GM12878 (cell line): ENCODE measurements around the gene AGTPBP1. TPM values are rescaled to one million over a fixed set of nuclear protein-coding genes. Genes with fewer than 3 reads are reported as not detected.

ENCODE experiments used
- ATAC-seq: fragments of 200-7000 bp; cut with Tn5 transposase; 3 replicates; pipeline ENCODE4 v1.9.1; 2020; ENCODE audit warnings: mild to moderate bottlenecking, moderate library complexity
- BruUV-seq: library from RNA; stranded (reverse); fragments of 400-500 nt; replicated peaks from 2 replicates; lab custom pipeline; 2021; lab: Mats Ljungman, UMichigan
- CTCF ChIA-PET: fragments of 300-600 bp; sonication (Branson Sonifier 250); formaldehyde crosslinking; extraction: SDS; loops from one replicate; lab custom pipeline; 2021; ENCODE audit warnings: inconsistent platforms; lab: Yijun Ruan, JAX
- POLR2A ChIA-PET: fragments of 350-600 bp; formaldehyde crosslinking; extraction: SDS; loops from one replicate; lab custom pipeline; 2021; ENCODE audit warnings: inconsistent platforms; lab: Charles Lee
- RAD21 ChIA-PET: fragments of 300-600 bp; sonication (Branson Sonifier 250); formaldehyde crosslinking; loops from one replicate; lab custom pipeline; 2023; ENCODE audit warnings: antibody characterized with exemption; ENCODE audit not compliant: unreplicated experiment; lab: Charles Lee
- SMC1A ChIA-PET: fragments of 300-600 bp; sonication (Branson Sonifier 250); formaldehyde crosslinking; loops from one replicate; lab custom pipeline; 2023; ENCODE audit not compliant: unreplicated experiment, uncharacterized antibody; lab: Charles Lee
- DNase-seq: peaks from one replicate; pipeline ENCODE4 v3.0.0-alpha.2; 2011; ENCODE audit warnings: low read depth, low spot score
- FAIRE-seq: peaks from 3 replicates; lab custom pipeline; 2011; peaks lifted over from hg19 to GRCh38; lab: Jason Lieb, UNC
- H2AFZ ChIP-seq: 2 replicates; pipeline ENCODE4 v1.6.0; 2011; ENCODE audit warnings: low read depth, low read length, control low read depth; ENCODE audit not compliant: control insufficient read depth
- H3K27ac ChIP-seq: 2 replicates; pipeline ENCODE4 v1.5.1; 2011; ENCODE audit warnings: control low read depth; ENCODE audit not compliant: control insufficient read depth, insufficient read depth
- H3K27me3 ChIP-seq, 2 experiments: replicated peaks in 1 of 2; 2 replicates each; pipeline versions ENCODE4 v1.6.0 to v1.6.1; 2011; ENCODE audit warnings: low read length in 1 of 2; ENCODE audit not compliant: control insufficient read depth in 2 of 2, insufficient read depth in 2 of 2
- H3K36me3 ChIP-seq, 2 experiments: 2 replicates each; pipeline ENCODE4 v1.5.1; 2011; ENCODE audit warnings: low read length in 1 of 2; ENCODE audit not compliant: control insufficient read depth in 2 of 2, insufficient read depth in 2 of 2
- H3K4me1 ChIP-seq: 2 replicates; pipeline ENCODE4 v1.6.1; 2011; ENCODE audit warnings: mild to moderate bottlenecking, low read length, moderate library complexity, mixed read lengths; ENCODE audit not compliant: control insufficient read depth, insufficient read depth
- H3K4me2 ChIP-seq: 2 replicates; pipeline ENCODE4 v1.6.0; 2011; ENCODE audit warnings: control low read depth; ENCODE audit not compliant: control insufficient read depth, insufficient read depth
- H3K4me3 ChIP-seq: fragments of 200-600 bp; sonication (generic); 2 replicates; pipeline ENCODE4 v1.5.1; 2016
- H3K79me2 ChIP-seq: 2 replicates; pipeline ENCODE4 v1.6.0; 2011; ENCODE audit warnings: low read length; ENCODE audit not compliant: control insufficient read depth, insufficient read depth
- H3K9ac ChIP-seq: 2 replicates; pipeline ENCODE4 v1.8.0; 2011; ENCODE audit warnings: low read length, control low read depth, mixed read lengths; ENCODE audit not compliant: control insufficient read depth, insufficient read depth
- H3K9me3 ChIP-seq: replicated peaks from 3 replicates; pipeline ENCODE4 v1.5.1; 2011; ENCODE audit warnings: mild to moderate bottlenecking, low read length; ENCODE audit not compliant: control insufficient read depth, insufficient read depth
- H4K20me1 ChIP-seq: 2 replicates; pipeline ENCODE4 v1.6.0; 2011; ENCODE audit not compliant: control insufficient read depth, insufficient read depth
- CREB1 ChIP-seq: IDR thresholded peaks from 2 replicates; pipeline ENCODE4 v1.6.1; 2012; ENCODE audit warnings: low read depth, mild to moderate bottlenecking, inconsistent platforms
- CREM ChIP-seq: IDR thresholded peaks from 2 replicates; pipeline ENCODE4 v1.6.1; 2014; ENCODE audit warnings: antibody characterized with exemption, low read depth
- MTA3 ChIP-seq: IDR thresholded peaks from 2 replicates; pipeline ENCODE4 v1.6.1; 2012; ENCODE audit warnings: low read length, inconsistent platforms, borderline replicate concordance
- PAX8 ChIP-seq: fragments of 450-650 bp; IDR thresholded peaks from 2 replicates; pipeline ENCODE4 v1.6.1; 2017; ENCODE audit warnings: mild to moderate bottlenecking, moderate library complexity
- POLR2AphosphoS2 ChIP-seq: IDR thresholded peaks from 2 replicates; pipeline ENCODE4 v1.6.1; 2011; ENCODE audit warnings: low read depth, mild to moderate bottlenecking, low read length, improper control_type of control experiment, moderate library complexity
- RCOR1 ChIP-seq: conservative IDR thresholded peaks from 2 replicates; pipeline ENCODE4 v1.6.1; 2012; ENCODE audit warnings: low read depth, low read length, improper control_type of control experiment
- TBL1XR1 ChIP-seq: IDR thresholded peaks from 2 replicates; pipeline ENCODE4 v1.6.1; 2012; ENCODE audit warnings: low read depth, low read length, improper control_type of control experiment
- YY1 ChIP-seq: IDR thresholded peaks from 2 replicates; pipeline ENCODE4 v1.6.1; 2011; ENCODE audit warnings: low read depth, mild to moderate bottlenecking, low read length
- WGBS: methylation state at CpG from one replicate; pipeline ENCODE4 v1.1.6; 2016; ENCODE audit warnings: low lambda C conversion rate; ENCODE audit not compliant: insufficient replicate concordance, insufficient coverage; ENCODE audit errors: missing lambda C conversion rate; 5-methylcytosine and 5-hydroxymethylcytosine counted together
- in situ Hi-C: fragments of 300-500 bp; cut with MboI; formaldehyde crosslinking; loops from 9 replicates; pipeline ENCODE4 v1.14.3; 2018; ENCODE audit warnings: mixed read lengths
- intact Hi-C: fragments of 100-400 bp; cut with micrococcal nuclease; formaldehyde crosslinking; loops from one replicate; pipeline ENCODE4 v1.14.2; 2022; ENCODE audit not compliant: unreplicated experiment
- polyA plus RNA-seq, 11 experiments: library from polyadenylated mRNA; depleted of rRNA in 4 of 11; unstranded in 6 of 11; stranded (reverse) in 5 of 11; fragments of >200 nt; fragmentation: Nextera tagmentation in 4 of 11; fragmentation: Illumina TruSeq in 1 of 11; extraction: Ambion mirVana in 4 of 11; extraction: Trizol in 1 of 11; gene quantifications; 1 replicate in 1 of 11; 2 replicates in 10 of 11; pipeline versions ENCODE4 v1.2.1 to v1.2.3, GENCODE V29; 2011 to 2016; ENCODE audit warnings: inconsistent platforms in 2 of 11, missing spikeins in 2 of 11, low read depth in 1 of 11
- total RNA-seq, 4 experiments: library from RNA; depleted of rRNA in 3 of 4; stranded (reverse); fragments of >200 nt in 3 of 4; fragmentation: Illumina TruSeq in 1 of 4; extraction: Trizol in 1 of 4; gene quantifications; 2 replicates each; pipeline versions ENCODE4 v1.2.1 to v1.2.3, GENCODE V29; 2013 to 2021
- TF ChIP-seq, protein P1 (sequence below): fragments of 150-350 bp; IDR thresholded peaks from 2 replicates; pipeline ENCODE4 v1.6.1; 2014; ENCODE audit warnings: mild to moderate bottlenecking, low read depth, low read length
- TF ChIP-seq, protein P2 (sequence below): IDR thresholded peaks from 2 replicates; pipeline ENCODE4 v1.6.1; 2012; ENCODE audit warnings: low read depth, low read length, improper control_type of control experiment
- TF ChIP-seq, protein P3 (sequence below): fragments of 450-650 bp; IDR thresholded peaks from 2 replicates; pipeline ENCODE4 v1.6.1; 2017; ENCODE audit warnings: mild to moderate bottlenecking, moderate library complexity

AGTPBP1 gene
- total and polyA plus RNA-seq, 10 of the 15 experiments (the other 5 are each of a cell fraction or from before 2014, with no cell fraction given), result 6.1 to 35.2 (median 20.0) TPM

DNA sequence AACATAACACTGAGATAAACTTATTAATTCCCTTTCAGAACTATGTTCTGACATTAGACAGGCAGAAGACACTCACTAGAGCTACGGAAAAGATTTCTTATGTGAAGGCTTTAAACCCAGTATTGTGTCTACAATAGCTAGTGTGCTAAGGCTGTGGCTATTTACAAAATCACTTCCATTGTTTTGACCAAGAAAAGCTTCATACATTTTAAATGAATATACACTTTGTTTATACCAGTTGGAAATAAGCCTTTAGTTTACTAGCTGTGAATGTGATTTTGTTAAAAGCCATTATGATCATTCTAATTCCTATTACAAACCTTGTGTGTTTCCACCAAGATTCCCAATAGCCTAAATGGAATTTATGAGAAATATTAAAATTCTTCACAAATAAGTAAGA is 83.0 kb downstream of the AGTPBP1 start:
- intact Hi-C loops, result no loop called here
- Histone ChIP-seq H3K9ac (no peak overlapping the region), H3K4me2 (no peak overlapping the region), H3K4me3 (no peak overlapping the region), H3K4me1 (no peaks in the 10 kb centered on the region), H4K20me1 (no peaks in the 10 kb centered on the region), H2AFZ (no peak overlapping the region)
- ChIA-PET SMC1A (interaction anchor here (1.3 to 1.5 kb wide), 2 partner anchors 18 to 48 kb away, joined by 3 to 4 read pairs; no protein-coding TSS in a partner anchor), CTCF (interaction anchor here (0.6 to 2.2 kb wide), 4 partner anchors 8 to 398 kb away, joined by 3 to 6 read pairs (median 4); no protein-coding TSS in a partner anchor), POLR2A (interaction anchor here (0.6 kb wide), 1 partner anchor 1678 kb away, joined by 3 read pairs; the partner anchor contains the start of gene HNRNPK)
- no peak for DNase-seq
- TF ChIP-seq YY1, result no peak
- TF ChIP-seq PAX8, result no peak
- TF ChIP-seq POLR2AphosphoS2, result no peak
- TF ChIP-seq, protein P1, sequence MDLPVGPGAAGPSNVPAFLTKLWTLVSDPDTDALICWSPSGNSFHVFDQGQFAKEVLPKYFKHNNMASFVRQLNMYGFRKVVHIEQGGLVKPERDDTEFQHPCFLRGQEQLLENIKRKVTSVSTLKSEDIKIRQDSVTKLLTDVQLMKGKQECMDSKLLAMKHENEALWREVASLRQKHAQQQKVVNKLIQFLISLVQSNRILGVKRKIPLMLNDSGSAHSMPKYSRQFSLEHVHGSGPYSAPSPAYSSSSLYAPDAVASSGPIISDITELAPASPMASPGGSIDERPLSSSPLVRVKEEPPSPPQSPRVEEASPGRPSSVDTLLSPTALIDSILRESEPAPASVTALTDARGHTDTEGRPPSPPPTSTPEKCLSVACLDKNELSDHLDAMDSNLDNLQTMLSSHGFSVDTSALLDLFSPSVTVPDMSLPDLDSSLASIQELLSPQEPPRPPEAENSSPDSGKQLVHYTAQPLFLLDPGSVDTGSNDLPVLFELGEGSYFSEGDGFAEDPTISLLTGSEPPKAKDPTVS, result no peak
- TF ChIP-seq, protein P2, sequence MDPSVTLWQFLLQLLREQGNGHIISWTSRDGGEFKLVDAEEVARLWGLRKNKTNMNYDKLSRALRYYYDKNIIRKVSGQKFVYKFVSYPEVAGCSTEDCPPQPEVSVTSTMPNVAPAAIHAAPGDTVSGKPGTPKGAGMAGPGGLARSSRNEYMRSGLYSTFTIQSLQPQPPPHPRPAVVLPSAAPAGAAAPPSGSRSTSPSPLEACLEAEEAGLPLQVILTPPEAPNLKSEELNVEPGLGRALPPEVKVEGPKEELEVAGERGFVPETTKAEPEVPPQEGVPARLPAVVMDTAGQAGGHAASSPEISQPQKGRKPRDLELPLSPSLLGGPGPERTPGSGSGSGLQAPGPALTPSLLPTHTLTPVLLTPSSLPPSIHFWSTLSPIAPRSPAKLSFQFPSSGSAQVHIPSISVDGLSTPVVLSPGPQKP, result no peak
- TF ChIP-seq CREM, result no peak
- no peak for TF ChIP-seq MTA3
- no peak for TF ChIP-seq CREB1
- no peak for TF ChIP-seq RCOR1
- TF ChIP-seq, protein P3, sequence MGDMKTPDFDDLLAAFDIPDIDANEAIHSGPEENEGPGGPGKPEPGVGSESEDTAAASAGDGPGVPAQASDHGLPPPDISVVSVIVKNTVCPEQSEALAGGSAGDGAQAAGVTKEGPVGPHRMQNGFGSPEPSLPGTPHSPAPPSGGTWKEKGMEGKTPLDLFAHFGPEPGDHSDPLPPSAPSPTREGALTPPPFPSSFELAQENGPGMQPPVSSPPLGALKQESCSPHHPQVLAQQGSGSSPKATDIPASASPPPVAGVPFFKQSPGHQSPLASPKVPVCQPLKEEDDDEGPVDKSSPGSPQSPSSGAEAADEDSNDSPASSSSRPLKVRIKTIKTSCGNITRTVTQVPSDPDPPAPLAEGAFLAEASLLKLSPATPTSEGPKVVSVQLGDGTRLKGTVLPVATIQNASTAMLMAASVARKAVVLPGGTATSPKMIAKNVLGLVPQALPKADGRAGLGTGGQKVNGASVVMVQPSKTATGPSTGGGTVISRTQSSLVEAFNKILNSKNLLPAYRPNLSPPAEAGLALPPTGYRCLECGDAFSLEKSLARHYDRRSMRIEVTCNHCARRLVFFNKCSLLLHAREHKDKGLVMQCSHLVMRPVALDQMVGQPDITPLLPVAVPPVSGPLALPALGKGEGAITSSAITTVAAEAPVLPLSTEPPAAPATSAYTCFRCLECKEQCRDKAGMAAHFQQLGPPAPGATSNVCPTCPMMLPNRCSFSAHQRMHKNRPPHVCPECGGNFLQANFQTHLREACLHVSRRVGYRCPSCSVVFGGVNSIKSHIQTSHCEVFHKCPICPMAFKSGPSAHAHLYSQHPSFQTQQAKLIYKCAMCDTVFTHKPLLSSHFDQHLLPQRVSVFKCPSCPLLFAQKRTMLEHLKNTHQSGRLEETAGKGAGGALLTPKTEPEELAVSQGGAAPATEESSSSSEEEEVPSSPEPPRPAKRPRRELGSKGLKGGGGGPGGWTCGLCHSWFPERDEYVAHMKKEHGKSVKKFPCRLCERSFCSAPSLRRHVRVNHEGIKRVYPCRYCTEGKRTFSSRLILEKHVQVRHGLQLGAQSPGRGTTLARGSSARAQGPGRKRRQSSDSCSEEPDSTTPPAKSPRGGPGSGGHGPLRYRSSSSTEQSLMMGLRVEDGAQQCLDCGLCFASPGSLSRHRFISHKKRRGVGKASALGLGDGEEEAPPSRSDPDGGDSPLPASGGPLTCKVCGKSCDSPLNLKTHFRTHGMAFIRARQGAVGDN, result no peak
- TF ChIP-seq TBL1XR1, result no peak
- TF ChIP-seq, all 136 proteins: peak for 0
- Histone ChIP-seq H3K27me3 (no peaks in the 10 kb centered on the region), H3K27ac (no peak overlapping the region), H3K79me2 (no peaks in the 10 kb centered on the region), H3K36me3 (no peaks in the 10 kb centered on the region), H3K9me3 (no peaks in the 10 kb centered on the region)
- RAD21 ChIA-PET, result interaction anchor here (1.3 kb wide), 1 partner anchor 48 kb away, joined by 3 read pairs; no protein-coding TSS in a partner anchor
- in situ Hi-C loops, result no loop called here
- no TSS peak for BruUV-seq
- WGBS, result 95% methylated on average over 1 of the region's 1 CpG
- ATAC-seq (no peak), FAIRE-seq (no peak)
